DND-41 (cell line): Measurements from ENCODE around the gene TEX9.

ENCODE experiments used
- EZH2 ChIP-seq: IDR thresholded peaks from 3 replicates; pipeline ENCODE4 v1.6.1; 2012; ENCODE audit warnings: borderline replicate concordance, low read depth, mild to moderate bottlenecking, moderate library complexity, low read length, inconsistent platforms; ENCODE audit not compliant: severe bottlenecking
- TF ChIP-seq, protein P1 (sequence below): IDR thresholded peaks from 2 replicates; pipeline ENCODE4 v1.5.1; 2012; ENCODE audit warnings: borderline replicate concordance, low read length, moderate library complexity, mild to moderate bottlenecking; ENCODE audit not compliant: poor library complexity, severe bottlenecking; ENCODE audit errors: extremely low read depth

DNA sequence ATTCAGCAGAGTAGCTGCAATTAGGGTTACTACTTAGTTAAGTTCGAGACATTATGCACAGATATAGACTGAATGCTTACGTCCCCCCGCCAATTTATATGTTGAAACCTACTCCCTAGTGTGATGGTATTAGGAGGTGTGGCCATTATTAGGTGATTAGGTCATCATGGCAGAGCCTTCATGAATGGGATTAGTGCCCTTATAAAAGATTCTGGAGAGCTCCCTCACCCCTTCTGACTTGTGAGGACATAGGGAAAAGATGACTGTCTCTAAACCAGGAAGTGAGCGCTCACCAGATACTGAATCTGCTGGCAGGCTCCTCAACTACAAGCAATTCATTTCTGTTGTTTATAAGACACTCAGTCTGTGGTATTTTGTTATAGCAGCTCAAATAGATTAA, 25.6 kb upstream of the TEX9 start:
- TF ChIP-seq, protein P1, sequence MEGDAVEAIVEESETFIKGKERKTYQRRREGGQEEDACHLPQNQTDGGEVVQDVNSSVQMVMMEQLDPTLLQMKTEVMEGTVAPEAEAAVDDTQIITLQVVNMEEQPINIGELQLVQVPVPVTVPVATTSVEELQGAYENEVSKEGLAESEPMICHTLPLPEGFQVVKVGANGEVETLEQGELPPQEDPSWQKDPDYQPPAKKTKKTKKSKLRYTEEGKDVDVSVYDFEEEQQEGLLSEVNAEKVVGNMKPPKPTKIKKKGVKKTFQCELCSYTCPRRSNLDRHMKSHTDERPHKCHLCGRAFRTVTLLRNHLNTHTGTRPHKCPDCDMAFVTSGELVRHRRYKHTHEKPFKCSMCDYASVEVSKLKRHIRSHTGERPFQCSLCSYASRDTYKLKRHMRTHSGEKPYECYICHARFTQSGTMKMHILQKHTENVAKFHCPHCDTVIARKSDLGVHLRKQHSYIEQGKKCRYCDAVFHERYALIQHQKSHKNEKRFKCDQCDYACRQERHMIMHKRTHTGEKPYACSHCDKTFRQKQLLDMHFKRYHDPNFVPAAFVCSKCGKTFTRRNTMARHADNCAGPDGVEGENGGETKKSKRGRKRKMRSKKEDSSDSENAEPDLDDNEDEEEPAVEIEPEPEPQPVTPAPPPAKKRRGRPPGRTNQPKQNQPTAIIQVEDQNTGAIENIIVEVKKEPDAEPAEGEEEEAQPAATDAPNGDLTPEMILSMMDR = no peak
- no peak for TF ChIP-seq EZH2
